ENCODE measurements around the gene TRAPPC5. TPM values are rescaled to one million over a fixed set of nuclear protein-coding genes. Genes with fewer than 3 reads are reported as not detected.
A peak's percentile ranks its signal among the peaks of the same experiment; 100 is the strongest.

The TRAPPC5 gene
- total and polyA plus RNA-seq, 10 of the 15 experiments (the other 5 are each of a cell fraction or from before 2014, with no cell fraction given) = 4.2 to 210 (median 89.1) TPM

DNA sequence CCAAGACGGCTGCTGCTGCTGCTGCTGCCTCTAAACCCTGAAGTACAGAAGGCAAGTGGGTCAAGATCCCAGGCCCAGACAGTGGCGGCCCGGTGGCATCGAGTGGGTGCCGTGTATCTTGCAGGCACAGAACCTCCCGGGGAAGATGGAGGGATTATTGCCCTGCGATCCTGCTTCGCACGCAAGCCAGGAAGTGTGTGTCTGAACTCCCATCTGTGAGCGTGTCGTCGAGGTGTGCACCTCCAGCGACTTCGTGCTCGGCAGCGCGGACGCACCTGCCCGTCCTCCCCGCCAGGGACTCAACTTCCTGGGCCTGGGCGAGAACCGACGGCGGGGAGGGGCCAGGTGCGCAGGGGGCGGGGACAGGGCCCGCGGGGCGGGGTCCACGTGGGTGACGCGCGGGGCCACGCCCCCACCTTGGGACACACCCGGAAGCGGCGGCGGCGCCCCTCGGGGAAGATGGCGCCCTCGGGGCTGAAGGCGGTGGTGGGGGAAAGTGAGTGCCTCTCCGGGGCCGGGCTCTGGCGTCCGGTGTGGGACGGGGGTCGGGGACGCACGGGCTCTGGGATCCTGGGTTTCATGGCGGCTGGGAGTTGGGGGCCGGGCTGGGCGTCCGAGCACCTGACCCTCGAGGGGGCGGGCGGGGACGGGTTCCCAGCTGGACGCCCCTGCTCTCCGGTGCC, 43.8 kb upstream of the TRAPPC5 start, which contains the start of gene STXBP2 (continued):
- TF ChIP-seq ZBTB4 (CRISPR knock-in tag; IDR thresholded peaks at IDR 0.05) (no peak), FOXM1 (IDR thresholded peaks at IDR 0.05; ENCODE audit: low read depth, low read length) (no peak), CHD2 (IDR thresholded peaks at IDR 0.05; ENCODE audit: borderline replicate concordance, low read depth, low read length) (0 out of 2 replicates have a peak, but pooled peaks have one; percentile 39), GATAD2B (conservative IDR thresholded peaks at IDR 0.05; ENCODE audit: low read depth) (0 out of 2 replicates have a peak, but pooled peaks have one; percentile 62), CBX3 (IDR thresholded peaks at IDR 0.05; ENCODE audit: borderline replicate concordance, low read depth) (no peak), ESRRA (IDR thresholded peaks at IDR 0.05; ENCODE audit: low read length) (0 out of 2 replicates have a peak, but pooled peaks have one; percentile 42), IKZF2 (IDR thresholded peaks at IDR 0.05) (no peak), ZNF274 (IDR thresholded peaks at IDR 0.05; ENCODE audit: insufficient read depth, insufficient read length) (no peak), SP1 (IDR thresholded peaks at IDR 0.05; ENCODE audit: low read depth, low read length) (peak; percentile 19), EED (IDR thresholded peaks at IDR 0.05; ENCODE audit: low read depth) (no peak), ATF7 (IDR thresholded peaks at IDR 0.05; ENCODE audit: low read depth) (no peak), CBX5 (IDR thresholded peaks at IDR 0.05; ENCODE audit: low read depth) (no peak), TARDBP (IDR thresholded peaks at IDR 0.05; ENCODE audit: borderline replicate concordance) (no peak), YY1 (IDR thresholded peaks at IDR 0.05; ENCODE audit: low read depth, low read length) (peak; percentile 95), RAD51 (IDR thresholded peaks at IDR 0.05) (no peak), KAT2A (conservative IDR thresholded peaks at IDR 0.05; ENCODE audit: control insufficient read depth, low read depth, low read length) (no peak), E2F8 (IDR thresholded peaks at IDR 0.05; ENCODE audit: low read depth, partially characterized antibody) (no peak), YBX1 (IDR thresholded peaks at IDR 0.05) (no peak), EP300 (IDR thresholded peaks at IDR 0.05; ENCODE audit: borderline replicate concordance in 1 of 2, control insufficient read depth in 1 of 2, low read depth in 2 of 2, low read length in 2 of 2) (no peak), MYC (IDR thresholded peaks at IDR 0.05; ENCODE audit: insufficient read depth, insufficient read length, insufficient replicate concordance, low read length, severe bottlenecking) (no peak), NFYA (IDR thresholded peaks at IDR 0.05; ENCODE audit: borderline replicate concordance, low read depth, low read length) (no peak), TAF1 (IDR thresholded peaks at IDR 0.05; ENCODE audit: borderline replicate concordance, low read depth, low read length) (peak; percentile 94), RBBP5 (conservative IDR thresholded peaks at IDR 0.05) (no peak), JUND (IDR thresholded peaks at IDR 0.05; ENCODE audit: low read depth, low read length) (no peak), MEF2B (IDR thresholded peaks at IDR 0.05; ENCODE audit: partially characterized antibody, poor library complexity, severe bottlenecking) (no peak)
- TF ChIP-seq, protein P1, sequence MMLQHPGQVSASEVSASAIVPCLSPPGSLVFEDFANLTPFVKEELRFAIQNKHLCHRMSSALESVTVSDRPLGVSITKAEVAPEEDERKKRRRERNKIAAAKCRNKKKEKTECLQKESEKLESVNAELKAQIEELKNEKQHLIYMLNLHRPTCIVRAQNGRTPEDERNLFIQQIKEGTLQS (IDR thresholded peaks at IDR 0.05; ENCODE audit: borderline replicate concordance, extremely low read depth, low read depth, low read length) = no peak

All from GM12878 (cell line).